ENCODE results near the gene PRPF40B. TPM values are rescaled to one million over a fixed set of nuclear protein-coding genes. Genes with fewer than 3 reads are reported as not detected.

PRPF40B gene
- total RNA-seq, 2 donors from 2014 or later, result 6.3 to 9.3 TPM

- no peaks in the 10 kb centered on the region for H3K27me3 ChIP-seq
- H3K36me3 ChIP-seq (replicated peaks in 1 of 2; ENCODE audit: insufficient read depth in 1 of 2, low read depth in 2 of 2), result no peaks in the 10 kb centered on the region
- no peaks in the 10 kb centered on the region for H3K4me1 ChIP-seq
- no peak overlapping the region for H3K4me3 ChIP-seq
- H3K27ac ChIP-seq, result no peak overlapping the region
- ATAC-seq (no peak), DNase-seq (no peak)
- no peak for TF ChIP-seq POLR2A (IDR thresholded peaks at IDR 0.05)
- TF ChIP-seq CTCF (IDR thresholded peaks at IDR 0.05), result no peak
- no peaks in the 10 kb centered on the region for H3K9me3 ChIP-seq
- WGBS, 2 donors, result 64 to 70% methylated on average over 3 of the region's 3 CpGs
- intact Hi-C loops (cut with DNase I), result no loop called here
Measured at GRCh38 chr12:49683599-49684309, 60.4 kb downstream of the PRPF40B start.

GRCh38 chr12:49684310-49684854, 61.0 kb downstream of the PRPF40B start:
- no peak overlapping the region for H3K27ac ChIP-seq

GRCh38 chr12:49687941-49688340, 64.6 kb downstream of the PRPF40B start:
- TF ChIP-seq POLR2A (IDR thresholded peaks at IDR 0.05) (no peak), CTCF (IDR thresholded peaks at IDR 0.05) (no peak)
- Histone ChIP-seq H3K27me3 (no peaks in the 10 kb centered on the region), H3K9me3 (no peaks in the 10 kb centered on the region), H3K27ac (no peak overlapping the region), H3K4me1 (no peaks in the 10 kb centered on the region), H3K4me3 (no peak overlapping the region), H3K36me3 (replicated peaks in 1 of 2; ENCODE audit: insufficient read depth in 1 of 2, low read depth in 2 of 2) (no peaks in the 10 kb centered on the region)
- 90 to 97% methylated on average over 2 of the region's 2 CpGs for WGBS, 2 donors
- ATAC-seq (no peak), DNase-seq (no peak)
- intact Hi-C loops (cut with DNase I), result no loop called here

More at GRCh38 chr12:49684310-49684854, 61.0 kb downstream of the PRPF40B start:
- H3K4me1 ChIP-seq, result no peaks in the 10 kb centered on the region
- ATAC-seq (no peak), DNase-seq (no peak)
- no peaks in the 10 kb centered on the region for H3K36me3 ChIP-seq (replicated peaks in 1 of 2; ENCODE audit: insufficient read depth in 1 of 2, low read depth in 2 of 2)
- no peak overlapping the region for H3K4me3 ChIP-seq
- H3K27me3 ChIP-seq, result no peaks in the 10 kb centered on the region
- TF ChIP-seq CTCF (IDR thresholded peaks at IDR 0.05) (no peak), POLR2A (IDR thresholded peaks at IDR 0.05) (no peak)
- no peaks in the 10 kb centered on the region for H3K9me3 ChIP-seq
- intact Hi-C loops (cut with DNase I), result no loop called here
- WGBS, 2 donors, result 78 to 89% methylated on average over 5 of the region's 5 CpGs

GRCh38 chr12:49689237-49689636, 65.9 kb downstream of the PRPF40B start:
- TF ChIP-seq CTCF (IDR thresholded peaks at IDR 0.05) (no peak), POLR2A (IDR thresholded peaks at IDR 0.05) (no peak)
- ATAC-seq, result no peak
- DNase-seq, result no peak
- Histone ChIP-seq H3K4me1 (no peaks in the 10 kb centered on the region), H3K9me3 (no peaks in the 10 kb centered on the region), H3K4me3 (no peak overlapping the region), H3K36me3 (replicated peaks in 1 of 2; ENCODE audit: insufficient read depth in 1 of 2, low read depth in 2 of 2) (no peaks in the 10 kb centered on the region), H3K27ac (no peak overlapping the region), H3K27me3 (no peaks in the 10 kb centered on the region)
- 79 to 81% methylated on average over 2 of the region's 2 CpGs for WGBS, 2 donors
- intact Hi-C loops (cut with DNase I), result no loop called here

GRCh38 chr12:49689785-49690184, 66.4 kb downstream of the PRPF40B start:
- Histone ChIP-seq H3K27ac (no peak overlapping the region), H3K4me1 (no peaks in the 10 kb centered on the region)

More at GRCh38 chr12:49689785-49690184, 66.4 kb downstream of the PRPF40B start:
- Histone ChIP-seq H3K9me3 (no peaks in the 10 kb centered on the region), H3K36me3 (replicated peaks in 1 of 2; ENCODE audit: insufficient read depth in 1 of 2, low read depth in 2 of 2) (no peaks in the 10 kb centered on the region), H3K27me3 (no peaks in the 10 kb centered on the region), H3K4me3 (no peak overlapping the region)
- TF ChIP-seq CTCF (IDR thresholded peaks at IDR 0.05) (no peak), POLR2A (IDR thresholded peaks at IDR 0.05) (no peak)
- intact Hi-C loops (cut with DNase I), result no loop called here
- no peak for ATAC-seq
- no peak for DNase-seq

All from body of pancreas (tissue), 4 donors.